ENCODE measurements around the gene SNPH. TPM values are rescaled to one million over a fixed set of nuclear protein-coding genes. Genes with fewer than 3 reads are reported as not detected.

SNPH gene
- total RNA-seq, 4 donors from 2014 or later: 9.6 to 29.5 (median 17.3) TPM

GRCh38 chr20:1252416-1252815, 13.7 kb upstream of the SNPH start:
- 59% methylated on average over 3 of the region's 3 CpGs for WGBS
- H3K27me3 ChIP-seq: peaks cover 0 to 8% (median 0%) of the 10 kb centered on the region in 4 donors

GRCh38 chr20:1254254-1254653, 11.8 kb upstream of the SNPH start:
- no peak for DNase-seq (ENCODE audit: extremely low spot score)
- WGBS: 59% methylated on average over 2 of the region's 2 CpGs
- H3K4me3 ChIP-seq: no peak overlapping the region
- no peak overlapping the region for H3K27ac ChIP-seq (replicated peaks in 1 of 4)
- H3K4me1 ChIP-seq: no peaks in the 10 kb centered on the region
- TF ChIP-seq POLR2A (IDR thresholded peaks at IDR 0.05; ENCODE audit: low read depth): no peak
- TF ChIP-seq CTCF (IDR thresholded peaks at IDR 0.05): no peak
- TF ChIP-seq POLR2AphosphoS5 (IDR thresholded peaks at IDR 0.05): no peak
- H3K27me3 ChIP-seq: peaks cover 0 to 8% (median 0%) of the 10 kb centered on the region in 4 donors
- intact Hi-C loops (cut with DNase I): no loop called here
- no peaks in the 10 kb centered on the region for H3K36me3 ChIP-seq
- H3K9me3 ChIP-seq: peaks cover 0 to 4% (median 0%) of the 10 kb centered on the region in 4 donors

More at GRCh38 chr20:1252416-1252815, 13.7 kb upstream of the SNPH start:
- Histone ChIP-seq H3K4me3 (no peak overlapping the region), H3K27ac (replicated peaks in 1 of 4) (no peak overlapping the region), H3K36me3 (no peaks in the 10 kb centered on the region), H3K4me1 (no peaks in the 10 kb centered on the region), H3K9me3 (peaks cover 0 to 4% (median 0%) of the 10 kb centered on the region in 4 donors)
- DNase-seq (ENCODE audit: extremely low spot score): no peak
- intact Hi-C loops (cut with DNase I): no loop called here
- TF ChIP-seq POLR2AphosphoS5 (IDR thresholded peaks at IDR 0.05) (no peak), CTCF (IDR thresholded peaks at IDR 0.05) (no peak), POLR2A (IDR thresholded peaks at IDR 0.05; ENCODE audit: low read depth) (no peak), EP300 (IDR thresholded peaks at IDR 0.05) (no peak)

DNA sequence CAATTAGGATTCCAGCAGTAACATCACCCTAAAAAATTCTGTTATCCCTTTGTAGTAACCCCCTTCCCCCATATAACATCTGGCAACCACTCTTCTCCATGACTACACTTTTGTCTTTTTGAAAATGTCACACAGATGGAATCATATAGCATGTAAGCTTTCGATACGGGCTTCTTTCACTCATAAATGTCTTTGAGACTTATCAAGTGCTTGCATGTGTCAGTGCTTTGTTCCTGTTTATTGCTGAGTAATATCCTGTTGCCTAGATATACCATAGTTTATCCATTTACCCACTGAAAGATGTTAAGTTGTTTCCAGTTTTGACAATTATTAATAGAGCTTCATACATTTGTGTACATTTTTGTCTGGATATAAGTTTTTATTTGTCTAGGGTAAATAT, 10.4 kb upstream of the SNPH start:
- WGBS: 88% methylated on average over 2 of the region's 2 CpGs
- intact Hi-C loops (cut with DNase I): no loop called here

GRCh38 chr20:1263853-1264252, 2.2 kb upstream of the SNPH start:
- H3K27ac ChIP-seq (replicated peaks in 1 of 4): no peak overlapping the region
- peaks cover 17 to 31% (median 24%) of the 10 kb centered on the region in 4 donors for H3K4me1 ChIP-seq
- no peaks in the 10 kb centered on the region for H3K9me3 ChIP-seq
- H3K27me3 ChIP-seq: no peaks in the 10 kb centered on the region
- DNase-seq (ENCODE audit: extremely low spot score): no peak
- intact Hi-C loops (cut with DNase I): no loop called here
- WGBS: 88% methylated on average over 1 of the region's 1 CpG
- H3K36me3 ChIP-seq: no peaks in the 10 kb centered on the region
- TF ChIP-seq POLR2AphosphoS5 (IDR thresholded peaks at IDR 0.05): no peak
- TF ChIP-seq EP300 (IDR thresholded peaks at IDR 0.05): no peak
- no peak for TF ChIP-seq CTCF (IDR thresholded peaks at IDR 0.05)
- no peak for TF ChIP-seq POLR2A (IDR thresholded peaks at IDR 0.05; ENCODE audit: low read depth)
- H3K4me3 ChIP-seq: no peak overlapping the region

More for the DNA sequence above, 10.4 kb upstream of the SNPH start:
- Histone ChIP-seq H3K27ac (replicated peaks in 1 of 4) (no peak overlapping the region), H3K27me3 (peaks cover 0 to 8% (median 0%) of the 10 kb centered on the region in 4 donors), H3K4me3 (no peak overlapping the region), H3K4me1 (no peaks in the 10 kb centered on the region), H3K9me3 (peaks cover 0 to 4% (median 0%) of the 10 kb centered on the region in 4 donors), H3K36me3 (no peaks in the 10 kb centered on the region)
- DNase-seq (ENCODE audit: extremely low spot score): no peak
- TF ChIP-seq CTCF (IDR thresholded peaks at IDR 0.05) (no peak), EP300 (IDR thresholded peaks at IDR 0.05) (no peak), POLR2AphosphoS5 (IDR thresholded peaks at IDR 0.05) (no peak), POLR2A (IDR thresholded peaks at IDR 0.05; ENCODE audit: low read depth) (no peak)

GRCh38 chr20:1264727-1265126, 1.4 kb upstream of the SNPH start:
- DNase-seq (ENCODE audit: extremely low spot score): no peak
- TF ChIP-seq EP300 (IDR thresholded peaks at IDR 0.05): no peak
- no peak for TF ChIP-seq CTCF (IDR thresholded peaks at IDR 0.05)
- TF ChIP-seq POLR2A (IDR thresholded peaks at IDR 0.05; ENCODE audit: low read depth): no peak
- no peak for TF ChIP-seq POLR2AphosphoS5 (IDR thresholded peaks at IDR 0.05)
- Histone ChIP-seq H3K27ac (replicated peaks in 1 of 4) (no peak overlapping the region), H3K9me3 (no peaks in the 10 kb centered on the region), H3K27me3 (no peaks in the 10 kb centered on the region), H3K36me3 (no peaks in the 10 kb centered on the region), H3K4me3 (no peak overlapping the region), H3K4me1 (peaks cover 17 to 37% (median 24%) of the 10 kb centered on the region in 4 donors)
- intact Hi-C loops (cut with DNase I): no loop called here
- WGBS: 86% methylated on average over 2 of the region's 2 CpGs

Data from esophagus muscularis mucosa (tissue), 4 donors.